GM19099 (cell line): Measurements from ENCODE around the gene NUMB.

Experiments
- POLR2A ChIP-seq: IDR thresholded peaks from 3 replicates; pipeline ENCODE4 v1.6.1; 2011; ENCODE audit warnings: low read depth; ENCODE audit not compliant: insufficient read length; ENCODE audit errors: extremely low read depth

The NUMB gene

GRCh38 chr14:73457041-73457923 is 1.1 kb downstream of the NUMB start:
- TF ChIP-seq POLR2A = no peak

DNA sequence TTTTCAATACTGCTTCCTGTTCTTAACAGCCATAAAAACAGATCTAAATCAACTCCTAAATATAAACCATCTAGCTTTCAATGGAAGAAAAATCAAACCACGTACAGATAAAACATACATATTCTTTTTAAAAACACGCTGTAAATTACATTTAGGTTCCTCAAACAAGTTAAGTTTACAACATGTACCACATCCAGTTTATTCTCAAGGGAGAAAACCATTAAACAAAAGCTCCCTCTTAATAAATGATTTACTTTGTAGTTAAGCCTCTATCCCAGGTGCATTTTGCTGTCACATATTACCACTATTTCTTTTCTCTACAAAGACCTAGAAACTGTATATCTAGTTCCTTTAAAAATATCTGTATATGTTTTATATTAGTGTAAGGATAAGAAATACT is 3.1 kb downstream of the NUMB start:
- TF ChIP-seq POLR2A = no peak

GRCh38 chr14:73452341-73453186 is 5.8 kb downstream of the NUMB start:
- TF ChIP-seq POLR2A = no peak

GRCh38 chr14:73443758-73444157 is 14.6 kb downstream of the NUMB start:
- no peak for TF ChIP-seq POLR2A

- no peak for TF ChIP-seq POLR2A
Measured at GRCh38 chr14:73441286-73441685, 17.1 kb downstream of the NUMB start.

- no peak for TF ChIP-seq POLR2A
Measured at GRCh38 chr14:73438993-73439392, 19.4 kb downstream of the NUMB start.

- TF ChIP-seq POLR2A = no peak
Measured at GRCh38 chr14:73437206-73437605, 21.1 kb downstream of the NUMB start.

- TF ChIP-seq POLR2A = no peak
Measured at GRCh38 chr14:73432124-73432523, 26.2 kb downstream of the NUMB start.

DNA sequence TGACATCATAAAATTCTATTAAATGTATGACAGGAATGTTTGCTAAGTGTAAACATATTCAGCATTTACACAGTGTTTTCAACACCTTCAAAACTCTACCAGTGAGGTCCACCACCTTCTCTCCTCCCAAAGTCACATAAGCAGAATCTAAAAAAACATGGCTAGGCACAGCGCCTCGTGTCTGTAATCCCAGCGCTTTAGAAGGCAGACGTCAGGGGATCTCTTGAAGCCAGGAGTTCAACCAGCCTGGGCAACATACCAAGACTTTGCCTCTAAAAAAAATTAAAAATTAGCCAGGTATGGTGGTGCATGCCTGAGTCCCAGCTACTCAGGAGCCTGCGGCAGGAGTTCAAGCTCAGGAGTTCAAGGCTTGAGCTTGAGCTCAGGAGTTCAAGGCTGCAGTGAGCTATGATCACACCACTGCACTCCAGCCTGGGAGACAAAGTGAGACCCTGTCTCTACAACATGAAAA is 30.0 kb downstream of the NUMB start:
- no peak for TF ChIP-seq POLR2A

GRCh38 chr14:73427516-73428264 is 30.7 kb downstream of the NUMB start:
- no peak for TF ChIP-seq POLR2A

DNA sequence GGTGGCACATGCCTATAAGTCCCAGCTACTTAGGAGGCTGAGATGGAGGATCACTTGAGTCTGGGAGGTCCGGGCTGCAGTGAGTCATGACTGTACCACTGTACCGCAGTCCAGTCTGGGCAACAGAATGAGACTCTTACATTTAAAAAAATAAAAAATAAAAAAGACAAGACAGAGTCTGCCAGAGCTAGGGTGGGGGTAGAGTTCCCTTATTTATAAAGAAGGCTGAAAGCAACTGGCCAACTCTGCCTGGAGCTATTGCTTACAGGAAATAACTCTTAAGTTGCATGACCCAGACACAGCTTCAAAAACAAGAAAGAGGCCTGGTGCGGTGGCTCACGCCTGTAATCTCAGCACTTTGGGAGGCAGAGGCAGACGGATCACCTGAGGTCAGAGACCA is 31.5 kb downstream of the NUMB start:
- TF ChIP-seq POLR2A = no peak

- no peak for TF ChIP-seq POLR2A
Measured at GRCh38 chr14:73424453-73424852, 33.9 kb downstream of the NUMB start.

DNA sequence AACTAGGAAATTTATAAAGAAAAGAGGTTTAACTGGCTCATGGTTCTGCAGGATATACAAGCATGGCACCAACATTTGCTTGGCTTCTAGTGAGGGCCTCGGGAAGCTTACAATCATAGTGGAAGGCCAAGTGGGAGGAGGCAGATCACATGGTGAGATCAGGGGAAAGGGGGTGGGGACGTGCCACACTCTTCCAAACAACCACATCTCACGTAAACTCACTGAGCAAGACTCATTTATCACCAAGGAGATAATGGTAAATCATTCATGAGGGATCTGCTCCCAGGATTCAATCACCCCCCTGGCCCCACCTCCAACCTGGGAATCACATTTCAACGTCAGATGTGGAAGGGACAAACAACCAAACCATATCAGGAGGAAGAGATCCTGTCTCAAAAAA is 35.8 kb downstream of the NUMB start:
- no peak for TF ChIP-seq POLR2A

DNA sequence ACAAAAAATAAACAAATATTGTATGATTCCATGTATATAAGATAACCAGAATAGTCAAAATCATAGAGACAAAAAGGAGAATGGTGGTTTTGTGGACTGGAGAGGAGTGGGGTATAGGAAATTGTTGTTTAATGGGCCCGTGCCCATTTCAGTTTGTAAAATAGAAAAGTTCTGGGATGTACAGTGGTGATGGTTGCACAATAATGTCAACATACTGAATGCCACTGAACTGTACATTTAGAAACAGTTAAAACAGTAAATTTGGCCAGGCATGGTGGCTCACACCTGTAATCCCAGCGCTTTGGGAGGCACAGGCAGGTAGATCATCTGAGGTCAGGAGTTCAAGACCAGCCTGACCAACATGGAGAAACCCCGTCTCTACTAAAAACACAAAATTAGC is 40.1 kb downstream of the NUMB start:
- no peak for TF ChIP-seq POLR2A

DNA sequence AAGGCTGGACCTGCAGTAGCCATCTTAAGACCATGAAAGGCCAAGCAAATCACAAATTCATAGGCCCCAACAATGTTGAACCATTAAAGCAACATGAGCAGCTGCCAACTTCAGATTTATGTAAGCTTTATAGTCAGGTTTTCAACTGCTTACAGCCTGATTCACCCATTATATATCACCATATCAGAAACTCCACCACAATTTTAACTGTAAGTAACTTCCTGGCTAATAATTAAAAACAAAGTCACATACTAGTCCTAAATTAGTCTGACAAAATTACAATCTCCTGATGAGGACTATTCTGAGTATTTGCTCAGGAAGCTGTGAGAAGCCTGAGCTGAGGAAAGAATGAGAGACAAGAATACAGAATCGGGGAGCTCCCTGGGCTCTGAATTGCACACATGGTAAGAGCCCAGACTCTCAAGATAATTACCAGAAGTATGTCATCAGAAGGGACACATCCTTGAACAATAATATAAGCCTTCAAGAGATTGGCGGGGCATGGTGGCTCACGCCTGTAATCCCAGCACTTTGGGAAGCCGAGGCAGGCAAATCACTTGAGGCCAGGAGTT is 55.1 kb downstream of the NUMB start:
- TF ChIP-seq POLR2A = no peak
